ENCODE measurements around the gene DDX31.

The DDX31 gene

GRCh38 chr9:132637801-132638200 is 32.0 kb downstream of the DDX31 start:
- H3K36me3 ChIP-seq (replicated peaks), result peaks cover 55% of the 10 kb centered on the region
- H3K9me3 ChIP-seq, result no peaks in the 10 kb centered on the region
- H3K4me1 ChIP-seq, result no peaks in the 10 kb centered on the region
- in situ Hi-C loops (cut with MboI; ENCODE audit: low sequenced_read_pairs), result no loop called here
- H3K4me3 ChIP-seq, result no peak overlapping the region
- no peak for DNase-seq (ENCODE audit: low spot score in 2 of 2)
- H3K27me3 ChIP-seq (ENCODE audit: low read depth), result no peaks in the 10 kb centered on the region

GRCh38 chr9:132637351-132637750 is 32.4 kb downstream of the DDX31 start:
- H3K4me1 ChIP-seq, result no peaks in the 10 kb centered on the region
- no peaks in the 10 kb centered on the region for H3K27me3 ChIP-seq (ENCODE audit: low read depth)
- no peak overlapping the region for H3K4me3 ChIP-seq
- DNase-seq (ENCODE audit: low spot score in 2 of 2), result no peak
- peaks cover 55% of the 10 kb centered on the region for H3K36me3 ChIP-seq (replicated peaks)
- in situ Hi-C loops (cut with MboI; ENCODE audit: low sequenced_read_pairs), result no loop called here
- H3K9me3 ChIP-seq, result no peaks in the 10 kb centered on the region

- in situ Hi-C loops (cut with MboI; ENCODE audit: low sequenced_read_pairs), result no loop called here
- no peak for DNase-seq (ENCODE audit: low spot score in 2 of 2)
- H3K36me3 ChIP-seq (replicated peaks), result peaks cover 50% of the 10 kb centered on the region
- H3K27me3 ChIP-seq (ENCODE audit: low read depth), result no peaks in the 10 kb centered on the region
- no peaks in the 10 kb centered on the region for H3K9me3 ChIP-seq
- H3K4me3 ChIP-seq, result no peak overlapping the region
- H3K4me1 ChIP-seq, result no peaks in the 10 kb centered on the region
Observed at GRCh38 chr9:132634327-132634726, 35.5 kb downstream of the DDX31 start.

GRCh38 chr9:132632413-132633129 is 37.2 kb downstream of the DDX31 start:
- H3K4me1 ChIP-seq, result no peaks in the 10 kb centered on the region
- no peak for DNase-seq (ENCODE audit: low spot score in 2 of 2)
- no peaks in the 10 kb centered on the region for H3K9me3 ChIP-seq
- in situ Hi-C loops (cut with MboI; ENCODE audit: low sequenced_read_pairs), result no loop called here
- H3K4me3 ChIP-seq, result no peak overlapping the region
- no peaks in the 10 kb centered on the region for H3K27me3 ChIP-seq (ENCODE audit: low read depth)
- peaks cover 55% of the 10 kb centered on the region for H3K36me3 ChIP-seq (replicated peaks)

- DNase-seq (ENCODE audit: low spot score in 2 of 2), result no peak
- peaks cover 46% of the 10 kb centered on the region for H3K36me3 ChIP-seq (replicated peaks)
Observed at GRCh38 chr9:132631685-132632084, 38.1 kb downstream of the DDX31 start.

GRCh38 chr9:132631280-132631679 is 38.5 kb downstream of the DDX31 start:
- DNase-seq (ENCODE audit: low spot score in 2 of 2), result no peak
- H3K27me3 ChIP-seq (ENCODE audit: low read depth), result no peaks in the 10 kb centered on the region
- H3K4me1 ChIP-seq, result no peaks in the 10 kb centered on the region
- H3K4me3 ChIP-seq, result no peak overlapping the region
- H3K9me3 ChIP-seq, result no peaks in the 10 kb centered on the region
- peaks cover 45% of the 10 kb centered on the region for H3K36me3 ChIP-seq (replicated peaks)
- in situ Hi-C loops (cut with MboI; ENCODE audit: low sequenced_read_pairs), result no loop called here

More at GRCh38 chr9:132631685-132632084, 38.1 kb downstream of the DDX31 start:
- H3K9me3 ChIP-seq, result no peaks in the 10 kb centered on the region
- in situ Hi-C loops (cut with MboI; ENCODE audit: low sequenced_read_pairs), result no loop called here
- H3K27me3 ChIP-seq (ENCODE audit: low read depth), result no peaks in the 10 kb centered on the region
- H3K4me3 ChIP-seq, result no peak overlapping the region
- H3K4me1 ChIP-seq, result no peaks in the 10 kb centered on the region

GRCh38 chr9:132630811-132631210 is 39.0 kb downstream of the DDX31 start:
- DNase-seq (ENCODE audit: low spot score in 2 of 2), result no peak
- H3K9me3 ChIP-seq, result no peaks in the 10 kb centered on the region
- H3K27me3 ChIP-seq (ENCODE audit: low read depth), result no peaks in the 10 kb centered on the region
- no peak overlapping the region for H3K4me3 ChIP-seq
- in situ Hi-C loops (cut with MboI; ENCODE audit: low sequenced_read_pairs), result no loop called here
- H3K4me1 ChIP-seq, result no peaks in the 10 kb centered on the region
- H3K36me3 ChIP-seq (replicated peaks), result peaks cover 42% of the 10 kb centered on the region

GRCh38 chr9:132630116-132630515 is 39.7 kb downstream of the DDX31 start:
- in situ Hi-C loops (cut with MboI; ENCODE audit: low sequenced_read_pairs), result no loop called here
- no peaks in the 10 kb centered on the region for H3K9me3 ChIP-seq
- peaks cover 46% of the 10 kb centered on the region for H3K36me3 ChIP-seq (replicated peaks)
- H3K4me3 ChIP-seq, result no peak overlapping the region
- H3K4me1 ChIP-seq, result no peaks in the 10 kb centered on the region
- H3K27me3 ChIP-seq (ENCODE audit: low read depth), result no peaks in the 10 kb centered on the region
- DNase-seq (ENCODE audit: low spot score in 2 of 2), result no peak

- no peak for DNase-seq (ENCODE audit: low spot score in 2 of 2)
- peaks cover 46% of the 10 kb centered on the region for H3K36me3 ChIP-seq (replicated peaks)
- H3K27me3 ChIP-seq (ENCODE audit: low read depth), result no peaks in the 10 kb centered on the region
- H3K4me1 ChIP-seq, result no peaks in the 10 kb centered on the region
- no peak overlapping the region for H3K4me3 ChIP-seq
- no peaks in the 10 kb centered on the region for H3K9me3 ChIP-seq
- in situ Hi-C loops (cut with MboI; ENCODE audit: low sequenced_read_pairs), result no loop called here
Observed at GRCh38 chr9:132628746-132629145, 41.0 kb downstream of the DDX31 start.

- no peaks in the 10 kb centered on the region for H3K9me3 ChIP-seq
- in situ Hi-C loops (cut with MboI; ENCODE audit: low sequenced_read_pairs), result no loop called here
- H3K27me3 ChIP-seq (ENCODE audit: low read depth), result no peaks in the 10 kb centered on the region
- no peak overlapping the region for H3K4me3 ChIP-seq
- no peak for DNase-seq (ENCODE audit: low spot score in 2 of 2)
- H3K4me1 ChIP-seq, result no peaks in the 10 kb centered on the region
- H3K36me3 ChIP-seq (replicated peaks), result peaks cover 49% of the 10 kb centered on the region
Observed at GRCh38 chr9:132627594-132627993, 42.2 kb downstream of the DDX31 start.

- in situ Hi-C loops (cut with MboI; ENCODE audit: low sequenced_read_pairs), result no loop called here
- Histone ChIP-seq H3K4me1 (no peaks in the 10 kb centered on the region), H3K36me3 (replicated peaks) (peaks cover 52% of the 10 kb centered on the region), H3K4me3 (no peak overlapping the region), H3K9me3 (no peaks in the 10 kb centered on the region), H3K27me3 (ENCODE audit: low read depth) (no peaks in the 10 kb centered on the region)
- no peak for DNase-seq (ENCODE audit: low spot score in 2 of 2)
Observed at GRCh38 chr9:132627106-132627505, 42.7 kb downstream of the DDX31 start.

- H3K4me1 ChIP-seq, result no peaks in the 10 kb centered on the region
- no peaks in the 10 kb centered on the region for H3K27me3 ChIP-seq (ENCODE audit: low read depth)
- in situ Hi-C loops (cut with MboI; ENCODE audit: low sequenced_read_pairs), result no loop called here
- H3K36me3 ChIP-seq (replicated peaks), result peaks cover 47% of the 10 kb centered on the region
- no peak overlapping the region for H3K4me3 ChIP-seq
- no peaks in the 10 kb centered on the region for H3K9me3 ChIP-seq
- no peak for DNase-seq (ENCODE audit: low spot score in 2 of 2)
Observed at GRCh38 chr9:132626285-132626684, 43.5 kb downstream of the DDX31 start.

GRCh38 chr9:132622159-132622558 is 47.6 kb downstream of the DDX31 start:
- Histone ChIP-seq H3K36me3 (replicated peaks) (peaks cover 39% of the 10 kb centered on the region), H3K9me3 (no peaks in the 10 kb centered on the region), H3K4me3 (no peak overlapping the region), H3K27me3 (ENCODE audit: low read depth) (no peaks in the 10 kb centered on the region), H3K4me1 (no peaks in the 10 kb centered on the region)
- DNase-seq (ENCODE audit: low spot score in 2 of 2), result no peak
- in situ Hi-C loops (cut with MboI; ENCODE audit: low sequenced_read_pairs), result no loop called here

GRCh38 chr9:132616725-132617124 is 53.1 kb downstream of the DDX31 start:
- in situ Hi-C loops (cut with MboI; ENCODE audit: low sequenced_read_pairs), result no loop called here
- DNase-seq (ENCODE audit: low spot score in 2 of 2), result no peak
- H3K36me3 ChIP-seq (replicated peaks), result peaks cover 72% of the 10 kb centered on the region

GRCh38 chr9:132615774-132616173 is 54.0 kb downstream of the DDX31 start:
- H3K4me1 ChIP-seq, result no peaks in the 10 kb centered on the region
- no peak overlapping the region for H3K4me3 ChIP-seq
- in situ Hi-C loops (cut with MboI; ENCODE audit: low sequenced_read_pairs), result no loop called here
- peaks cover 76% of the 10 kb centered on the region for H3K36me3 ChIP-seq (replicated peaks)
- DNase-seq (ENCODE audit: low spot score in 2 of 2), result no peak
- no peaks in the 10 kb centered on the region for H3K27me3 ChIP-seq (ENCODE audit: low read depth)
- no peaks in the 10 kb centered on the region for H3K9me3 ChIP-seq

More at GRCh38 chr9:132616725-132617124, 53.1 kb downstream of the DDX31 start:
- Histone ChIP-seq H3K27me3 (ENCODE audit: low read depth) (no peaks in the 10 kb centered on the region), H3K4me1 (no peaks in the 10 kb centered on the region), H3K9me3 (no peaks in the 10 kb centered on the region), H3K4me3 (no peak overlapping the region)

Data from HAP-1 (cell line).